ENCODE measurements around the gene DPP6. TPM values are rescaled to one million over a fixed set of nuclear protein-coding genes. Genes with fewer than 3 reads are reported as not detected.

Gene DPP6
- total RNA-seq, 1 donor from 2014 or later, result 0.39 TPM

DNA sequence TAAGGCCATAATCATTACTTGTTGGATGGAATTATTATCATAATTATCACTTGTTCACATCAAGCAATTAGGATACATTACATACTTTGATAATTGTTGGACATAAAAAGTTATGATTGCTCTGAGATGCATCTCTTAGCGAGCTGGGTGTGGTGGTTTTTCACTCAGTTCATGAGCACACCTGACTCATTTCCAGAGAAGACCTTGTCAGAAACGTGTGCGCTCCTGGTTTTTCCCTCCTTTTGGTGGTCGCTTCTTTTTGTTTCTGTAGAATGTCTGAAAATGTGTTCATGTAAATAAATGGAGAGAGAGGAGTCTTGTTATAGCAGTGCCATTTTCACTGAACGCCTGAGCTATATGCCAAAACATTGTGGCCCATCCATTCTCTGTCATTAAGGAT, 809.4 kb downstream of the DPP6 start:
- peaks cover under 1% of the 10 kb centered on the region for H3K9me3 Mint-ChIP-seq
- Histone ChIP-seq H2AFZ (replicated peaks) (no peak overlapping the region), H3K27me3 (no peaks in the 10 kb centered on the region), H3K4me1 (no peaks in the 10 kb centered on the region), H3K4me2 (no peak overlapping the region), H4K20me1 (ENCODE audit: low read depth) (no peaks in the 10 kb centered on the region), H3K27ac (no peak overlapping the region), H3K9ac (no peak overlapping the region), H3K36me3 (no peaks in the 10 kb centered on the region), H3K79me2 (ENCODE audit: low read depth) (no peaks in the 10 kb centered on the region), H3F3A (ENCODE audit: low read depth) (no peaks in the 10 kb centered on the region), H3K4me3 (no peak overlapping the region), H3K9me3 (ENCODE audit: low read depth) (no peaks in the 10 kb centered on the region)
- peaks cover 4% of the 10 kb centered on the region for H3K4me1 Mint-ChIP-seq
- H3K27ac Mint-ChIP-seq, result no peak overlapping the region
- DNase-seq (ENCODE audit: low spot score), result no peak
- peaks cover 6% of the 10 kb centered on the region for H3K27me3 Mint-ChIP-seq (ENCODE audit: insufficient read depth, low read depth)
- no peak overlapping the region for H3K4me3 Mint-ChIP-seq
- H3K36me3 Mint-ChIP-seq, result no peaks in the 10 kb centered on the region
- TF ChIP-seq EZH2 (IDR thresholded peaks at IDR 0.05) (no peak), EZH2phosphoT487 (IDR thresholded peaks at IDR 0.05) (no peak)
- TF ChIP-seq, protein P1, sequence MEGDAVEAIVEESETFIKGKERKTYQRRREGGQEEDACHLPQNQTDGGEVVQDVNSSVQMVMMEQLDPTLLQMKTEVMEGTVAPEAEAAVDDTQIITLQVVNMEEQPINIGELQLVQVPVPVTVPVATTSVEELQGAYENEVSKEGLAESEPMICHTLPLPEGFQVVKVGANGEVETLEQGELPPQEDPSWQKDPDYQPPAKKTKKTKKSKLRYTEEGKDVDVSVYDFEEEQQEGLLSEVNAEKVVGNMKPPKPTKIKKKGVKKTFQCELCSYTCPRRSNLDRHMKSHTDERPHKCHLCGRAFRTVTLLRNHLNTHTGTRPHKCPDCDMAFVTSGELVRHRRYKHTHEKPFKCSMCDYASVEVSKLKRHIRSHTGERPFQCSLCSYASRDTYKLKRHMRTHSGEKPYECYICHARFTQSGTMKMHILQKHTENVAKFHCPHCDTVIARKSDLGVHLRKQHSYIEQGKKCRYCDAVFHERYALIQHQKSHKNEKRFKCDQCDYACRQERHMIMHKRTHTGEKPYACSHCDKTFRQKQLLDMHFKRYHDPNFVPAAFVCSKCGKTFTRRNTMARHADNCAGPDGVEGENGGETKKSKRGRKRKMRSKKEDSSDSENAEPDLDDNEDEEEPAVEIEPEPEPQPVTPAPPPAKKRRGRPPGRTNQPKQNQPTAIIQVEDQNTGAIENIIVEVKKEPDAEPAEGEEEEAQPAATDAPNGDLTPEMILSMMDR (IDR thresholded peaks at IDR 0.05), result no peak

DNA sequence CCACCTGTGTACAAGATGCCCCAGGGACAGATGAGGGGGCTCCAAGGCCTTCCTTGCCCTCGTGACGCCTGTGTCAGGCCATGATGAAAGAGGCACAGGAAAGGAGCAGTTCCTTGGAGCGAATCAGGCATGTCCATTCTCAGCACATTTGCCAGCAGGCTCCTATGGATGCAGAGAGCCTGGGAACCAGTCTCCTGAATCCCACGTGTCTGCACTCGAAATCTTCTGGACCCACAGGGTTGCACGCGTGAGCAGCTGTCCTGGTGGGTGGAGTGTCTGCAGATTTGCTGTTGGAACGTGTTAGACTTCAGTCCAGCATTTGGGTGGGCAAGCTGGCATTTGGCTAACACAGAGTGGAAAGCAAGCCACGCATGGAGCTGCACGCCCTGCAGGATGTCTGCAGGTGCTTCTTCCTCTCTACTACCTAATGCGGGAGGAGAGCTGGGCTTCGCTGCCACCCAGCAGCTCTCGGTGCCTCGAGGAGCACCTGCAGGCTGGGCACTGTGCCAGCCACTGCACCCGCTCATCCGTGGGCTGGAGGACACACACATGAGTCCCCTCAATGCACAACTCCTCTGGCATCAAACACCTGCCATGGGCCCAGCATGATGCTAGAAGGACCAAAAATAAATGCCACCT, 810.1 kb downstream of the DPP6 start:
- no peak overlapping the region for H3K9ac ChIP-seq
- TF ChIP-seq, protein P1 (IDR thresholded peaks at IDR 0.05), result no peak
- no peak for TF ChIP-seq EZH2 (IDR thresholded peaks at IDR 0.05)
- no peak for TF ChIP-seq EZH2phosphoT487 (IDR thresholded peaks at IDR 0.05)
- Mint-ChIP-seq H3K4me3 (no peak overlapping the region), H3K27ac (no peak overlapping the region), H3K36me3 (no peaks in the 10 kb centered on the region), H3K27me3 (ENCODE audit: insufficient read depth, low read depth) (peaks cover 6% of the 10 kb centered on the region), H3K4me1 (peaks cover 9% of the 10 kb centered on the region), H3K9me3 (peaks cover 2% of the 10 kb centered on the region)
- H3K36me3 ChIP-seq, result no peaks in the 10 kb centered on the region
- H3K27ac ChIP-seq, result no peak overlapping the region
- no peaks in the 10 kb centered on the region for H4K20me1 ChIP-seq (ENCODE audit: low read depth)
- no peaks in the 10 kb centered on the region for H3F3A ChIP-seq (ENCODE audit: low read depth)
- H3K27me3 ChIP-seq, result no peaks in the 10 kb centered on the region
- no peak overlapping the region for H3K4me2 ChIP-seq
- H2AFZ ChIP-seq (replicated peaks), result no peak overlapping the region
- H3K4me3 ChIP-seq, result no peak overlapping the region
- no peaks in the 10 kb centered on the region for H3K9me3 ChIP-seq (ENCODE audit: low read depth)
- no peaks in the 10 kb centered on the region for H3K4me1 ChIP-seq
- DNase-seq (ENCODE audit: low spot score), result no peak
- H3K79me2 ChIP-seq (ENCODE audit: low read depth), result no peaks in the 10 kb centered on the region

DNA sequence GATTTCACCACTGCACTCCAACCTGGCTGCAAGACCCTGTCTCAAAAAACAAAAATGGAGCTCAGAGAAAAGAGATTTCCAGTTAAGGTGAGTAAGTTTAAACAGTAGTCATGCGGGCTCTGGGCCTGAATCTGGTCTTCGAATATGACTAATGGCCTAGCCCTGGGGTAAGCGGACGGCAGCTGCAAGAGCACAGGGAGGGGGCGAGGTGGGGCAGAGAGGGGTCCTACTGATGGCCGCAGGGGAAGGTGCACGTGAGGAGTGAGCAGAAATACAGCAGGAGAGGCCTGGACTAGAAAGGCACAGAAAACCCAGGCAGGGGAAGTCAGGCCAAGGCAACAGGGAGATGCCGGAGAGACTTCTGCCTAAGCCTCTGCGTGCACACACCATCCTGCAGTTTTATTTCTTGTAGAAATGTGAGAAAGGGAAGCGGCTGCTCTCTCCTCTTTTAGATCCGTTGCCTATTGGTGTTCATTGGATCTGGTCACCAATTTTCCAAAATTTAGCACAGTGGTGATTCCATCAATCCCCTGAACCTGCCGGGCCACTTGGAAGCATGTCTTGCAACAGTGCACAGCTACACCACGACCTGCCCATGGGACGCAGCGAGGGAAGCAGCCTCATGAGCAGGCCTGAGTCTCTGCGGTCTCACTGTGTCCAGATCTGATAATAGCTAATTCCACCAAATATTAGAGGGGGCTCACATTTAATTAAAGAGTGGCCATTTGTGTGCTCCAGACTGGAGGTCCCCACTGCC, 811.7 kb downstream of the DPP6 start:
- Histone ChIP-seq H3K79me2 (ENCODE audit: low read depth) (no peaks in the 10 kb centered on the region), H3K4me3 (no peak overlapping the region), H3K27ac (no peak overlapping the region), H3F3A (ENCODE audit: low read depth) (peaks cover 3% of the 10 kb centered on the region), H3K9me3 (ENCODE audit: low read depth) (no peaks in the 10 kb centered on the region), H4K20me1 (ENCODE audit: low read depth) (no peaks in the 10 kb centered on the region), H2AFZ (replicated peaks) (no peak overlapping the region), H3K4me2 (no peak overlapping the region), H3K36me3 (no peaks in the 10 kb centered on the region), H3K27me3 (peaks cover 13% of the 10 kb centered on the region), H3K9ac (no peak overlapping the region), H3K4me1 (peaks cover 5% of the 10 kb centered on the region)
- Mint-ChIP-seq H3K9me3 (peaks cover 2% of the 10 kb centered on the region), H3K36me3 (no peaks in the 10 kb centered on the region), H3K4me1 (peaks cover 13% of the 10 kb centered on the region), H3K27ac (peak overlapping the region; percentile 17), H3K4me3 (no peak overlapping the region), H3K27me3 (ENCODE audit: insufficient read depth, low read depth) (peaks cover 6% of the 10 kb centered on the region)
- TF ChIP-seq, protein P1 (IDR thresholded peaks at IDR 0.05), result no peak
- TF ChIP-seq EZH2phosphoT487 (IDR thresholded peaks at IDR 0.05) (no peak), EZH2 (IDR thresholded peaks at IDR 0.05) (no peak)
- no peak for DNase-seq (ENCODE audit: low spot score)

Data from neural progenitor cell (in vitro differentiated cells).